ENCODE measurements around the gene APOLD1.

DNA sequence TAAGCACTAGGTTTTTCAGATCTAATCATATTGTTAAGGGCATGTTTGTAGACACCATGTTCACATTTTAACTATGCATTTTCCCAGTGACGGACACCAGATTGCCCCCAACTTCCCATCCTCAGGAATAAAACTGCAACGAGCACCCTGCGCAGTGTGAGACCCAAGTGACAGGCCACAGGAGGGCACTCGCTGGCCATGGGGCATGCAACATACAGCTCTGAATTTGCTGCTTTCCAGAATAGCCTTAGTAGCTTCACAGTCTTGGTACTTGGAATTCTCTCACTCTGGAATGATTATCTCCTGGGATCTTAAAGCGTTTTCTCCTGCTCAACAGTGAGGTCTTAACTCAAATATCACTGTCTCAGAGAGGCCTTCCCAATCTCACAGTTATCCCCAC, 26.7 kb downstream of the APOLD1 start:
- TF ChIP-seq POLR2A (IDR thresholded peaks at IDR 0.05; ENCODE audit: extremely low read depth, insufficient read length) (no peak), CTCF (IDR thresholded peaks at IDR 0.05; ENCODE audit: low read depth, low read length) (no peak)

Data from NB4 (cell line).